Ecto neural progenitor cell (in vitro differentiated cells): Measurements from ENCODE around the gene NCOA5.

Source experiments
- DNase-seq: peaks from one replicate; pipeline ENCODE4 v3.0.0-alpha.2; 2018; ENCODE audit warnings: low spot score

The NCOA5 gene

DNA sequence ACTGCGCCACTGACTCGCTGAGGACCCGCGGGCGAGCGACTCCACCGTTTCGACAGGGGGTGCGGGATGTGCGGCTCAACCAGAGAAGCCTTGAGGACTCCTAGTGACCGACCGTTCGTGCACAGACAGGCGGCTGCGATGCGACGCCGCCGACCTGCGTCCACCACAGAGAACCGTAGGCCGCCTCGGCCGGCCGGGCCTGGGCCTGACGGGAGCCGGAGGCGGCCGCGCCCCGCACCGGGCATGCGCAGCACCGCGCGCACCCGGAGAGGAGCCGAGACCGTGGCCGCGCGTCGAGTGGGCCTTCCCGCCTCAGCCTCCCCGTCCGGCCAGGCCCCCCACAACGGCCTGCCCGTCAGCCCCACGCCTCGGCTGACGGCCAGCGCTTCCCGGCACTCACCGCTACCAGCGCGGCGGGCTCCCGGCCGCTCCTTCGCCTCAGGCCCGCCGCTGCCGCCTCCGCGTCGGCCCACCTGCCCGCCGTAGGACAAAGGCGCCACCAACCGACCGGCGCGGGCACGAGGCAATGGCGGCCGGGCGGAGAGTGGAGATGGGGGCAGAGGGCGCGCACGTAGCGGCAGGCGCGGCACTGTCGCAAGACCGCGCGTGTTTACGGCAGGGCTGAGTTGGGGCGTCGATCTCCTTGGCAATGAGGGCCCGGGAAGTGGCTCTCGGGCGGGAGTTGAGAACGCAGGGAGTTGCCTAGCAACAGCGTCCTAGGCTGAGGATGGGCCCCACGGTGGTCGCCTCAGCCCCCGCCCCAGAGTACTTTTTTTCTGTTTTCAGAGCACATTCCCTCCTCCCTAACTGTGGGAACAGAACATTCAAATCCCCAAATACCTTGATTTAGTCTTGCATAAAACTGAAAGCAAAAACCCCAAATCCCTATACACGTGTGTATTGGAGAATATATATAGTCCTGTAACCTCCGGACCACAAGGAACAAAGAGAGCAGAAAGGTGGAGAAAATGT, at the start of gene NCOA5:
NCOA5 (minus strand) TSS at position 546 of the 972 bp plus-strand sequence. CDS start 10,538 bp downstream, outside the sequence.
- DNase-seq, result peak; percentile 96

DNA sequence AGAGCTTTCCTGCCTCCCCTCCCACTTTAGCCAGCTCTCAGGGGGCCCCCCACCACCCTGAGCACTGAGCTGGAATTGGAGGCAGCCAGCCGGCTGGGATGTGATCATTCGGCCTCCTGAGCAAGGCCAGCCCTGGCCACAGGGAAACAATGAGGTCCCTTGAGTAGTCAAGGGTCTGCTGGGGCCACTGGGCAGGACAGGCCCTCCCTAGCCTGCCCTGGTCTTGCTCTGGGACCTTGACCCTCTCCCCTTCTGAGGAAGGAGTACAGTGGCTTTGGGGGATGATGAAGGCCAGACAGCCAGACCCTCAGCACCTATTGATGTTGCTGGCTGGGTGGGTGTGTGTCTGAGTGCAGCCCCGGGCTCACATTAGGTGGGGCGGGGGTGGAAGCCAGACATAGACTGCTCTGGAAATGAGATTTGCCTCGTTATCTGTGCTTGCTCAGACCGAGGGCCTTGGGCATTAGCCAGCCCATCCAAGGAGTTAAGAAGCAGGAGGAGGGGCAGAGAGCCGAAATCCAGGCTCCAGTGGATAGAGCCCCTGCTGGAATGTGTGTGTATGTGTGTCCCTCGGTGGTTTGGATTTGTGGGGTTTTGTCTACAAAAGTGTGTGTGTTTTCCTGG, 49.6 kb upstream of the NCOA5 start:
- DNase-seq, result no peak

DNA sequence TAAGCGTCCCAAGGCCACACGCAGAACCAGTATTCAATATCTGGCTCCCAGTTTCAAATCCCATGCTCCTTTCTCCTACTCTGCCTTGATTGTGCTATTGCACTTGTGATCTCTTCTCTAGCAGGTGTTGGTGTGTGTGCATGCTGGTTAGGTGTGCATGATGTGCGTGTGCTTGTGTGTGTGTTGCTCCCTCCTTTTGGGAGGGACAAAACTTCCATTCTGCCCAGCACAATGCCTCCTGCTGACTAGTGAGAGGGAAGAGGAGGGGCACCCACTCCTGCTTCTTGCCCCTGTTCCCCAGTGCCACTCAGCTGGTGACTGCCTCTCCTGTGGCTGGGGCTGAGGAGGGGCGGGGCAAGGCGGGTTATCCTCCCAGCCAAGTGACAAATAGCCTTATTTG, 48.1 kb upstream of the NCOA5 start:
- DNase-seq, result no peak

DNA sequence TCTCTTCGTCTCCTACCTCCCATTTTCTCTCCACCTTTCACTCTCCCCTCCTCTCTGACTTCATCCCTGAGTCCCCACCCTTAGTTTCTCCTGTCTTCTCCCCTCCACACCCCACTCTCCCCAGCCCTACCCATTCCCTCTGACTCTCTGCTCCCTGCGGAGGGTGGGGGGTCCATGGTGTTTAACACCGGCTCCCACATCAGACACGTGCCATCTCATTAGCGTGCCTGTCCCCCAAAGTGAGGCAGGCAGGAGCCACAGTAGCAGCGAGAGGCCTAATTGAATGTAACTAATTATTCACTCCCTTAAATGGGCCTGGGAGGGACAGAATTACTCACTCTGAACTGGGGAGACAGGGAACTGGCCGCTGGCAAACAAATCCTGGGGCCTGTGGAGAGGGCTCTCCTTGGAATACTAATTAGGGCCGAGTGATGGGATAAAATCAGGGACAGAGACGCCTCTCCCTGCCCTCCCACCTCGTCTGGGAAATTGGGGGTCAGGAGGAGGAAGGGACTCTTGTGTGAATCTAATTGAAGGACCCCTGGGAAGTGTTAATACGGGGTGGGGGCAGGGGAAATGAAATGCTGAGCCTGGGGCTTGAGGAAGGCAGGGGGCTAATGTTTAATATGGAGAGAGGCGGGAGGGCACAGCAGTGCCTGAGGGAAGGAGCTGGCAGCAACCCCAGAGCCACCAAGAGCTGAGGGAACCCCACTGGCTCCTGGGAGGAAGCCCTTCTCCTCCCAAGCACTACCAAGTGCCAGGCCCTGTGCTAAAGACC, 46.3 kb upstream of the NCOA5 start:
- DNase-seq, result no peak

DNA sequence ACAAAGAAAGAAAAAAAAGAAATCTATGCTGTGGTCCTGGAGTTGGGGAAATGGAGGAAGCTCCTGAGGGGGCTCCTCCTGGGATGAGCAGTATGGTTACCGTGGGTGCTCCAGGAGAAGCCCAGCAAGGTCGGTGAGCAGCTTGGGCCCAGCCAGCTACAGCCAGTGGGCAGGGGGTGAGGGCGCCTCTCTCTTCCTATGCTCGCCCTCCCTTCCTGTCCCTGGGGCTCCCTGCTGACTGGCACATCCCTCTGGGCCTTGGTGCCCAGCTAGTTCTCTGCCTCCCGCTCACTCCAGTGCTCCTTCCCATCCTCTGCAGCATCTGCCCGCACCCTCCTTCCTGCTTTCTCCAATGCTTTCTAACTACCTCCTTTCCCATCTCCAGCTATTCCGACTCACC, 45.0 kb upstream of the NCOA5 start:
- DNase-seq, result no peak

DNA sequence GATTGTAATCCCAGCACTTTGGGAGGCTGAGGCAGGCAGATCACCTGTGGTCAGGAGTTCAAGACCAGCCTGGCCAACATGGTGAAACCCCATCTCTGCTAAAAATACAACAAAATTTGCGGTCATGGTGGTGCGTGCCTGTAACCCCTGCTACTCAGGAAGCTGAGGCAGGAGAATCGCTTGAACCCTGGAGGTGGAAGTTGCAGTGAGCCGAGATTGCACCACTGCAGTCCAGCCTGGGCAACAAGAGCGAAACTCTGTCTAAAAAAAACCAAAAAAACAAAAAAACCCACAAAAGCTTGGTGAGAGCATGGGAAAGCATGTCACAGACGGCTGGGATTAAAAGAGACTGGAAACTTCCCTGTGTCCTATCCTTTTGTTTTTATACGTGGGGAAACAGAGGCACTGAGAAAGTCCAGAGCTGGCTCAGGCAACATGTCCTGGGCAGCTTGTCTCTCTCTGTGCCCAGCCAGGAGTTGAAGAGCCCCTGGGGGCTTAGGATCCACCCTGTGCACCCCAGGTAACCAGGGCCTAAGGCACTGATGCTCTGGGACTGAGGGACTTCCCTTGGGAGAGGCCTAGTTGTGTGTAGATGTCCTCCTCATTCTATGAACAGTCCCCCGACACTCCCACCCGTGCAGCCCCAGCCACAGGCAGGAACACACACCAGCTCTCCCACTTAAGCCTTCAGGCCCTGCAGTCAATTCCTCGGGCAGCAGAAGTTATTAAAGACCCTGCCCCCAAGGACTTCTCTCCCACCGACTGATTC, 44.3 kb upstream of the NCOA5 start:
- DNase-seq, result no peak

DNA sequence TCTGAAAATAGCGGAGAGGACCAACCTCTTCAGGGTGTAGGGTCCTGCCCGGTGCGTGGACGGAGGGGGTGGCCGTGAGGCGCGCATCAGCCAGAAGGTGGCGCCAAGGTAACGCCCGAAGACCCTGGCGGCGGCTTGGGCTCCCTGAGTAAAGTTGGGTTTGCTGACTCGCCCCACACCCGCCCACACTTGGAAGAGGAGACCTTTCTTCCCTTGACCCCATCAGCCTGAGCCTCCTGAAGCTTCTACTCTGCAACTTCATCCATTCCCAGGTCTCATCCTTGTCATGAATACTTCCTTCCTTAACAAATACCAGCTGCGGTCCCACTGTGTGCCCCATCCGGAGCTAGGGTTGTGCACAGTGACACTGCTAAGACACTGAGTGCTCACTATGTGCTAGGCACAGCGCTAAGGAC, 43.0 kb upstream of the NCOA5 start:
- DNase-seq, result peak; percentile 85

DNA sequence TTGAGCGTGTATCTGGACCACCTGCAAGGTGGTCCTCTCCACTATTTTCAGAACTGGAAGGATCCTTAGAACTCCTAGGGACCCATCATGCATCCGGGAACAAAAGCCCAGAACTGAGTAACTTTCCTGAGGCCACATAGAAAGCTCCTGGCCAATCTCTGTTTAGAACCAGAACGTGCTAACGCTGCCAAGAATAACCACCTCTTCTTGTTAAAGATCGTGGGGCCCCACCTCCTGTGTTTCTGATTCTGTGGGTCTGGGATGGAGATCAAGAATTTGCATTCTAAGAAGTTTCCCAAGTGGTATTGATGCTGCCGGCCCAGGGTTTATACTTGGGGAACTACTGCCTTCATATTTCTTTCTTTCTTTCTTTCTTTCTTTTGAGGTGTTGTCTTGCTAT, 41.6 kb upstream of the NCOA5 start:
- no peak for DNase-seq

DNA sequence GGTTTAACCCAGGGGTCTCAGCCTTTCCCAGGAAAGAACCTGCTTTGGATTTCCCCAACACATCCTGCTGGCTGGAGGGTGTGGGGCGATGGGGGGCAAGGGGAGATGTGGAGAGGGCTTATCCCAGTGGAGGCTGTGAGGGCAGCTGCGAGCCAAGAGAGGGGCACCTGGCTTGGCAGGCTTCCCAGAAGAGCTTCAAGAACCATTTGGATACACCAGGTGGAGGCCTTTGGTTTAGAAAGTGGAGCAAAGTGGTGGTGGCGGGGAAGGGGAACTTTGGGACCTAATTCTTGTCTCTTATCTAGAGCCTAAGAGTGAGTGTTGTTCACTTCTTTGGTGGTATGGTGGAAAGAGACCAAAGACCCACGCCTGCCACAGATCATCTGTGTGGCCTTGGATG, 40.8 kb upstream of the NCOA5 start:
- no peak for DNase-seq

DNA sequence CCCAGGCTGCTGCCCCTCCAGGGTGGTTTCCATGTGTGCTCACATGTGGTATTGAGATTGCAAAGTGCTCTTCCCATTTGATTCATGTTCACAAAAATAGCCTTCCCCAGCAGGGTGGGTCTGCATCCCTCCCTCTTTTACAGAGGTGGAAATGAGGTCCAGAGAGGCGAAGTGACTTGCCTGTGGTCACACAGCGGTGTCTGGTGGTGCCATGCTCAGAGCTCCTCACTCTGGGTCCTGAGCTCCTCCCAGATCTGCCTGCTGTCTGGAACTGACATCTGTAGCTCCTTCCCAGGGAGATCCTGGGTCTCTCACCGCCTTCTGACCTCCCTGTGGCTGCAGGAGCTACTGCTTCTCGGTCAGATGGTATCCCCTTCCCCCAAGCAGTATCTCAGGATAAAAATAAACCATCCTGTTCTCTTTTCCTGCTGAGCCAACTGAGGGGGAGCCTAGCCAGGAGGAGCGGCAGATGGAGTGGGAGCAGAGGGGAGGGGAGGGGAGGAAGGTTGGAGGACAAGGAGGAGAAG, 40.3 kb upstream of the NCOA5 start:
- no peak for DNase-seq

DNA sequence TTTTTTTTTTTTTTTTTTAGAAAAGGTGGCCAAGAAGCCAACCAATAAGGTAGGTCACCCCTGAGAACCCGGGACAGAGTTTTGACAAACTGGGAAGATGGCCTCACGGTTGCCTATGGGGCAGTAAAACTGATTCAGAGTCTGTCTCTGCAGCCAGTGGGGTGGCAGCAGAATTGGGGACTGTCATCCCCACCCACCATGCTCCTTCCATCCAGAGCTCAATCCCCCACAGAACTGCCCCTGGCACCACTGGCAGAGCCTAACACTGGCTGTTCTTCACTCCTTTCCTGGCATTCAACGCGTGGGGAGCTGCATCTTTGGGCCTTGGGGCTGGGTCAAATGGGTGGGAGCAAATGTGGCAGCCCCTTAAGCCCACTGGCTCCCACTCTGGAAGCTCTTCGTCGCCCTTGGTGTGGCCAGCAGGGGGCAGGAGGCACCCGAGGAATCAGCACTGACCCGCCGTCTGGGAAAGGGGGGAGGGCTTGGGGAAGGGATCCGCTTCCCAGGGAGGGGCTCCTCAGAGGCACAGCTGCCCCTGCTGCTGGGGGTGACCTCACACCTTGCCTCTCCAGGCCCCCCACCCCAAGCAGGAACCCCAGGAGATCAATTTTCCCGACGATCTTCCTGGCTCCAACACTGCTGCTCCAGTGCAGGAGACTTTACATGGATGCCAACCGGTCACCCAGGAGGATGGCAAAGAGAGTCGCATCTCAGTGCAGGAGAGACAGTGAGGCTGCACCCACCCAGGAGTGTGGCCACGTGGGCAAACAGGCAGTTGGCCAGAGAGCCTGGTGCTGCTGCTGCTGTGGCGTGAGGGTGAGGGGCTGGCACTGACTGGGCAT, 38.8 kb upstream of the NCOA5 start:
- peak; percentile 72 for DNase-seq

DNA sequence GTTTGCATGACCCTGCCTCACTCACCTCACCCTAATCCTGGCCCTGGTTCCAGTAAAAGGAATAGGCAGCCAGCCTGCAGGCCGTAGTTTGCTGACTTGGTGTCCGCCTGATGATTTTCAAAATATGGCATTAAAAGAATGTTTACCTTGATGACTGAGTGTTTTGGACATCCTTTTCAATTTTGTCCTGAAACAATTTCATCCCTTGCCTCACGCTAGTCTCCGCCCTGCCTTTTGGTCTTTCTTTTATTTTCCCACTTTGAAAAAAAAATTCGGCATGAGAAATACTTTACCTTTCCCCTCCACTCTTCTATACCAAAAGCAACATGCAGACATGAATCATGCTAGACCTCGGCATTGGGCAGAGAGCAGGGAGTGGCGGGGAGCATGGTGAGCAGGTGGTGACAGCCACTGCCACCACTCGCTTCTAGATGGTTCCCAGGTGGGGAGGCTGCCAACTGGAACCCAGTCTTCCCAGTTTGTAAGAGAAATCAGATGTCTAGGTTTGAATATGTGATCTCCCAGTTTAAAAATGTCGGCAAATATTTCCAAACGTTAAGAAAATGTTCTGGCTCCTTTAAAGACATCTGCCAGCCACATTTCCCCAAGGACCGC, 37.7 kb upstream of the NCOA5 start:
- DNase-seq, result no peak

DNA sequence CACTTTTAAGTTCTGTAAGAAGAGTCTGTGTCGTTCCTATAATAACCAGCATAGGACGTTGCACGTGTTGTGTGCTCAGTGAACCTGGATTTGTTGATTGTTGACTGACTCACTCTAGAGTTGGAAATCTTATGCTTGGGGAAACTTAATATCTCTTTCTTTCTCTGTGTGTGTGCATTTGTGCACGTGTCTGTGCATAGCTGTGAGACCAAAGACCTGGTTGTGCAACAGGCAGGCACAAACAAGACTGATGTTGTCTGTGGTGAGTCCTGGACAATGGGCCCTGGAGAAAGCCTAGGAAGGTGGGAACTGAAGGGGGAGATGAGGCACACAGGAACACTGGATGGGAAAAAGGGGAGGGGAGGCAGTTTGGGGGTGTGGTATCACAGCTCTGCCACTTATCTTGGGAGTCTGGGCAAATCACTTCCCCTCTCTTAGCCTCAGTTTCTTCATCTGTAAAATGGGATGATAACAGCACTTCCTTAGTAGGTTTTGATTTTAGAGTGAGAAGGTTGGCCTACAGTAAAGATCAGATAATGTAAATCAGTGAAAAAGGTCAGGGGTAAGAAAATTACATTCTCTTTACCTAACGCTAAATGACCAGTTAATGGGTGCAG, 36.8 kb upstream of the NCOA5 start:
- no peak for DNase-seq

DNA sequence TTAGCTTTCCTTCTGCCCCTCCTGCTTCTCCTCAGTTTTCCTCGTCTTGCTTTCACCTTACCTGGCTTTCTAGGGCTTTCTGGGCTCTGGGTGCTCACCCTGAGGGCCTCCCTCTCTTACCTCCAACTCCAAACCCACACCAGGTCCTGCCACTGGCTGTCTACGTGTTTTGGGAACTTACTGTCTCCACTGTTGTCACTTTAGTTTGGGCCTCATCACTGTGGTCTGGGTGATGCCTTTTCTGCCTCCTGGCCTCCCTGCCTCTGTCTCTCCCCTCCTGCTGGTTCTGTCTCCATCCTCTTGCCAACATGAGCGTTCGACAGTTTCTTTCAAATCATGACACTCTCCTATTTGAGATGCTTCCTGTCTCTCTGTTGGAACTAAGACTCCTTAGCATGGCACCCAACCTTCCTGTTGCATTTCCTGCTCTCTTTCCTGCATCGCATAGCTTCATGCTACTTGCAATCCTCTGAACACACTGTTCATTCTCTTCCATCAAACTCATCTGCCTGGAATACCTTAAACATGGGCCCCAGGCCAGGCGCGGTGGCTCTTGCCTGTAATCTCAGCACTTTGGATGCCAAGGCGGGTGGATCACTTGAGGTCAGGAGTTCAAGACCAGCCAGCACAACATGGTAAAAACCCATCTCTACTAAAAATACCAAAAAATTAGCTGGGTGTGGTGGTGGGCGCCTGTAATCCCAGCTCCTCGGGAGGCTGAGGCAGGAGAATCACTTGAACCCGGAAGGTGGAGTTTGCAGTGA, 33.9 kb upstream of the NCOA5 start:
- DNase-seq, result no peak

DNA sequence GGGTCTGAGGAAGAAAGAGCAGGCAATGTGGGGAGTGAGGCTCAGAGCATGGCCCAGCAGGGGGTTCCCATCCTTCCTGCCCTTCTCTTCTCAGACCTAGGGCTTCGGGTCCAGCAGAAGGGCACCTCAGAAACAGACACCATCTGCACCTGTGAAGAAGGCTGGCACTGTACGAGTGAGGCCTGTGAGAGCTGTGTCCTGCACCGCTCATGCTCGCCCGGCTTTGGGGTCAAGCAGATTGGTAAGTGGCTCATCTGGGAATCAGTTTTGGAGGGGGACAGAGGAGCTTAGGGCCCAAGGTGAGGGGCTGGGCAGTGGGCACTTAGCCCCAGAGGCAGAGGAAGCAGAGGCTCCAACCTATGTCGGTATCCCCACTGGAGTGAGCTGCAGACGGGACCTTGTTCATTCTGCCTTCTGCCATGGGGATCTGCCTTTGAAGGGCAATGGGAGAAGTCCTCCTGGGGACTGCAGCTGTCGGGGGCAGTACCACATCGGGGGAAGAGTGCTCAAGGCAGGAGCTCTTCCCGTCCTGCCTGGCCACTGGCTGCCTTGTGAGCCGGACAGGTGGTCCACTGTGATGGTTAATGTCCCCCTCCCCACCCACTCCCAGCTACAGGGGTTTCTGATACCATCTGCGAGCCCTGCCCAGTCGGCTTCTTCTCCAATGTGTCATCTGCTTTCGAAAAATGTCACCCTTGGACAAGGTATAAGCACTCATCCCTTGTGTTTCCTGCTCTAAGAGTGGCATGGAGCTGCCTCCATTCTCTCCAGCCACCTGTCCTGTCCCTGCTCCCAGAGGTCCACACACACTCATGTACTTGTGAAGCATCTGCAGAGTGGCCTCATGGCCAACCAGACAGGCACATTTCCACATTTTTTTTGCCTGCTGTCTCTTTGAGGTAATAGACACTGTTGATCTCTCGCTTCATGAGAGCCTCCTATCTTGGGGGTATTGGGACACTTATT, 33.0 kb upstream of the NCOA5 start:
- no peak for DNase-seq

DNA sequence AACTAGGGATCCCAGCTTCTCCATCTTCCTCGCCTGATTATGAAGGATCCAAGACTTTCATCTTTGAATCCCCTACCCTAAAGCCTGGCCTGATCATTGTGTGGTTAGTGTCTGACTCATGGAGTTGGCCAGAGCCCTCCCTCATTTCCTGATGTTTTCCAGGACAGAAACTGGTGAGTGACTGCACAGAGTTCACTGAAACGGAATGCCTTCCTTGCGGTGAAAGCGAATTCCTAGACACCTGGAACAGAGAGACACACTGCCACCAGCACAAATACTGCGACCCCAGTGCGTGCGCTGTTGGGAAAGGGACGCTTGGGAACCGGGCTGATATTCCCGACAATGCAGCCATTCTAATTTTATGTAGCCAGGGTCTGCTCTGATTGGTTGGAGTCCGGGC, 32.3 kb upstream of the NCOA5 start:
- no peak for DNase-seq

DNA sequence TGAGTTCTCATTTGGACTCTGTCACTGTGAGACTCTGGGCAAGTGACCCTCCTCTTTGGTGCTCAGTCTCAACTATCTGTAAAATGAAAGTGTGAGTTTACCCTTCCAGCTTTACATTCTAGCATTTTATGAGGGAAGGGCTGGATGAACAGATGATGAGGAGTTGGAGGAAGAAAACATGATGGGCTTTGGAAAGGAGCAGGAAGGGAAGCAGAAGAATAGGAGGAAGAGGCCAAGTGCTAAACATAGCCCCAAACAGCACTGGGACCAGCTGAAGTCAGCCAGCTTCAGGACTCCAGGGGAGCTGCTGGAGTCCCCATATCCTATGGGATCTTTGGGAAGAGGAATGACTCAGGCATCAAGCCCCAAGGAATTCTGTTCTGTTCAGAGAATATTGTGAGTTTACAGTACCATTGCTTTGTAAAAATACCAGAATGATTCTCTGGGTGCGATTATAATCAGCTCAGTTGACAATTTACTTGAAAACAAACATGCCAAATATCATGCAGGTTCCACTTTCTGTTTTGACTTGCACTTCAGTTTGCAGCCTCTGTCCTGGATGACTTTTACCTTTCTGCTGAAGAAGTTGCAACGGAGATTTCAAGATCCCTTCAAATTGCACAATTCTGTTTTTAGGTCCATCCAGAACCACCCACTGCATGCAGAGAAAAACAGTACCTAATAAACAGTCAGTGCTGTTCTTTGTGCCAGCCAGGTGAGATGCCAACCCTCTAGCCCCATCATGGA, 31.6 kb upstream of the NCOA5 start:
- DNase-seq, result no peak
